Effector CD4-positive, alpha-beta T cell (primary cell): ENCODE data around the gene NKX2-3.

ENCODE experiments used
- DNase-seq: peaks from one replicate; pipeline ENCODE4 v3.0.0-alpha.2; 2020

NKX2-3 gene

DNA sequence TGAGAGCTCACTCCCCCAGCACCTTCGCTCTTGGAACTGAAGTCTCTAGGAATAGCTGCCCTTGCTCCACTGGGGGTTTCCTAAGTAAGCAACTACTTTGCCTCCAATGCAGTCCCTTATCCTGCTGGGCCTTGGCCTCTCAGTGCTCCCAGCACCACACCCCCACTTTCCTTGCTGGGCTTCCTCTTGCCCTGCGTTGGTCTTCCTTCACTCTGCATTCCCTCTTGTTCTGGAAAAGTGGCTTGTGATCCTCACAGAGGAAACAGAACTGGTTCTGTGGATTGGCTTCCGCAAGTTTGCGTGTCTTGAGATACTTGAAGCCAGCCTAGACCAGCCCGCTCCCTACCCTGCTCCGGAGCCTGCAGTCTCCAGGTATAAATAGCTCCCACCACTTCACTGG lies 6.4 kb downstream of the NKX2-3 start:
- DNase-seq = no peak

- no peak for DNase-seq
These were observed 7.1 kb downstream of the NKX2-3 start for GRCh38 chr10:99539820-99540219.

DNA sequence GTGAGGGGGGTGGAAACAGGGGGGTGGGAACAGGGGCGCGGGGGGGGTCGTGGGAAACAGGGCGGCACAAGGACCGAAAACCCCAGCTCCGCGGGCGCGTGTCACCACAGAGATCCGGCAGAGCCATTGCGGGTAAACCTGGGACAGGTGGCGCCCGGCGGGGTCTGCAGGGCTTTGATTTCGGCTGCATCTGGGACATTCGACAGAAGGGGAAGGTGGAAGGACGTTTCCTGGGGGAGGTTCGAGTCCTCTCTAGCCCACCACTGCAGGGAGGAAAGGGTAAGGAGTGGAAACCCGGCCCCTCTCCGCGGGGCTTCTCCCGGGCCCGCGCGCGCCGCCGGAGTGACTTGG lies 7.5 kb downstream of the NKX2-3 start:
- no peak for DNase-seq

DNA sequence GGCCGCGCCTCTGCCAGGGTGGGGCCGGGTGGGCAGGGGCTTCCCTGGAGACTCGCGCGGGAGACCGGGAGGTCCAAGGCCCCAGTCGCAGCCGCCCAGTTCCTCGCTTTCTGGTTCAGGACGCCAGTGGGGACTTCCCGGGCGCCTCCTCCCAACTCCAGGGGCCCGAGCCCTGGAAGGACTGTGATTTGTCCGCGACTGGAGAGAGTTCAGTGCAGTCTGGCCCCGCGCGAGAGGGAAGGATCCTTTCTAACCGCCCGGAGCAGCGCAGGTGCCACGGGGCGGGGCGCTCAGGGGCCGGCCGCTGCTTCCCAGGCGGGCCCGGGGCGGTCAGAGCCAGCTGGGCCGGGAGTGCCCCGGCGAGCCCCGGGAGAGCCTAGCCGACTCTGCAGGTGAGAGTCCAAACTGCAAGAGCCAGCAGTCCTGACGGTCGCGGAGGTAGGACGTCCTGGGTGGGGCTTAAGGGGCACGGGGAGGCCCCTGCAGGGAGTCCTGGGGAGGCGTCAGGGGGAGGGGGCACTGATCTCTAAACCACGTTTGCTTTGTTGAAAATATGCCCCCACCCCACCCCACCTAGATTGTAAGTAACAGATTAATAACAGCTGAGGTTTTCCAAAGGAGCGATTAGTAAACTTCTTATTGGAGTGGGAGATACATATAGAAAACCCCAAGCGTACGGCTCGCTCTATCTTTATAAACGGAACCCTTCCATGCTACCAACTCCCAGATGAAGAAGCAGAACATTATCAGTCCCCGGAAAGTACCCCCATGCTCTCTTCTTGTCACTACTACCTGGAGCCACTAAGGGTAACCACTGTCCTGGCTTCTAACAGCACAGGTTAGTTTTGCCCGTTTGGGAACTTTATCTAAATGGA lies 8.2 kb downstream of the NKX2-3 start:
- DNase-seq = no peak

DNA sequence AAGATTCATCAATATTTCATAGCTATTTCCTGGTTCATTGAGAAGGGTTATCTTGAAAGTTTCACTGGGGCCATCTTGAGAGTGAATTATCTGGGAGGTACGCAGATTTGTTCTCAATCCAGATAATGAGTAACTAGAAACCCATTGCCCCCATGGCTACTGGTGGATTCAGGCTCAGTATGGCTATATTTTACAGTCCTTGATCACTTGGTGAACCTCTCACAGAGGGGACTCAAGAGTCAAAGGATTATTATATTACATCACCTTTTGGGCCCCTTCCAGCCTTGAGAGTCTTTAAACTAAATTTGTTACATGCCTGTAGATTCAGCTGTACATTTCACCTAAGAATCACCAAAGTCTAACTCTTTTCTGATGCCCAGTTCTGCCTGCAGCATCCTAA lies 11.6 kb downstream of the NKX2-3 start:
- DNase-seq = no peak

- DNase-seq = no peak
These were observed 15.3 kb downstream of the NKX2-3 start for GRCh38 chr10:99548041-99548530.

DNA sequence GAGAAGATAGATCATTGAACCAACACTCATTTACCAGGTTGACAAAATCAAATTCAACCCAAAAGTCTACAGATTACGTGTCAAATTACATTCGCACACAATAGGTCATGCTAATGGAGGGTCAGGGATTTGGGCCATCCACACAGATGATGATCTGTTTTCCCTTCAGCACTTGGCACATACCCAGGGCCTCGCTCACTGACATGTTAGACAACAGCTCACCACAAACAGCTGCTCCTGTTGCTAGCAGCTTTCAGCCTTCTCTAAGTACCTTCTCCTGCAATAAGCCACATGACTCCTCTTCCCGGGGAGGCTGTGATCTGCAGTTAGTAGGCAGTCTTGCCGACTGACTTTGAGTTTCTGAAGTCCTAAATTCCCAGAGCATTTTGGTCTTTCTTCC lies 18.4 kb downstream of the NKX2-3 start:
- DNase-seq = no peak

- DNase-seq = no peak
These were observed 18.9 kb downstream of the NKX2-3 start for GRCh38 chr10:99551616-99552015.

- no peak for DNase-seq
These were observed 22.6 kb downstream of the NKX2-3 start for GRCh38 chr10:99555371-99555770.

- no peak for DNase-seq
These were observed 23.2 kb downstream of the NKX2-3 start for GRCh38 chr10:99555825-99556523.

DNA sequence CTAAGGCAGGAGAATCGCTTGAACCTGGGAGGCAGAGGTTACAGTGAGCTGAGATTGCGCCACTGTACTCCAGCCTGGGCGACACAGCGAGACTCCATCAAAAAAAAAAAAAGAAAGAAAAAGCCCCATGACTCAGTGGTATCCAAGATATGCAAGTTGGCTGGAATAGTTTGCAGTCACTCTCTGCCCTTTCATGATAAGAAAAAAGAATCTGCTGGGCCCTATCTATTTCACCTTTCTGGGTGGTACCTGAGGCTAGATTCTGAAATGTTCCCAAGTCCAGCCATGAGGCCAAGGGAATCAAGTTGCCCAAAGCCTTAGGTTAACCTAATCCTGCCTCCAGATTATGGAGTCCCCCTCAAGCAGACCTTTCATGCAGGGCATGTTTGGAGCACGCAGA lies 24.3 kb downstream of the NKX2-3 start:
- DNase-seq = no peak

DNA sequence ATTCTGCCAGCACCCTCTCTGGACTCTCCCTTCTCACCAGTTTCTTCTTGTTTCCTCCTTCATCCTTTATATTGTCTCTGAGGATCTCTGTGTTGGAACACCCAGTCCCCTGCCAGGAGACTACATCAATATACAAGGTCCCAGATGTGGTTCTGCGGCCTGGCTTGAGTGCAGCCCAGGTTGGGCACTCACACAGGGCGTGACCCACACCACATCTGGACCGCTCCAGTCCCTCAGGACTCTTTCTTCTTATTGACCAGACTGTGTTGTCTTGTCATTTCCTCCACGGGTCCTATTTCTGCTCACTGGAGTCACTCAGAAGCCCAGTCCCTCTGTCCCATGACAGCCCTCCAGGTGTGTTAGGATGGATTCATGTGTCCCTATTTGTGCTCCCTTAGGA lies 26.0 kb downstream of the NKX2-3 start:
- no peak for DNase-seq

DNA sequence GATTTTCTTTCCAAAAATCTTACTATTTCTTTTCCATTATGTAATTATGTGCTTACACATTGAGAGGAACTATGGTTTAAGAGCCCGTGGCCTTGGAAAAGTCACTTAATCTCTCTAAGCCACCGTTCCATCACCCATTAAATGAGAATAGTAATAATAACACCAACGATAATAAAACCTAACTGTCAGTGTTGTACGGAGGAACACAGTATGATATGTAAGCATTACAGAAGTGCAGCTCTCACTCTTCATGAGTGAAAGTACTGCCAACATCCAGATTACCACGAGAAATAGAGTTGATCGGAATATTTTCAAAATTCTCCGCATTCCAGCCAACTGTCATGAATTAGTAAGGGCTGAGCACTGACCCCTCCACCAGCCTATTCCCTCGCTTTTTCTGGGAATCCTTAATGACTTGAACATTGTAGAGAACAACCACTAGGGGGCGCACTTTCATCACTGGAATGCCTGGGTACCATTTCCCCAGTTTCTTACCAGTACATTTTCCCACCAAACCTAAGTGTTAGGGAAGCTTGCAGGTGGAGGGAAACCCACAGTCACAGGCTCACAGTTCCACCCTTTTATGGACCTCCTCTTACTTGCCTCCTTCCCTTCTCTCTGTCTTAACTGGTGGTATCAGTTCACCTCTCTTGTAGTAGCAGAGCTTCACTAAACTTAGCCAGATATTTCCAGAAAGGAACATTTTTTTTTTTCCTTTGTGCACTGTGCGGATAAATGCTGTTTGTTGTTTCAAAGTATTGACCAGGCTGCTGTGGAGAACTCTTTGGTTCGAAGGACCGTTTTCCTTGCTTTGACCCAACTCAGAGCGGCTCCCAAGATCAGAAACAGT lies 27.8 kb downstream of the NKX2-3 start:
- peak; percentile 23 for DNase-seq

DNA sequence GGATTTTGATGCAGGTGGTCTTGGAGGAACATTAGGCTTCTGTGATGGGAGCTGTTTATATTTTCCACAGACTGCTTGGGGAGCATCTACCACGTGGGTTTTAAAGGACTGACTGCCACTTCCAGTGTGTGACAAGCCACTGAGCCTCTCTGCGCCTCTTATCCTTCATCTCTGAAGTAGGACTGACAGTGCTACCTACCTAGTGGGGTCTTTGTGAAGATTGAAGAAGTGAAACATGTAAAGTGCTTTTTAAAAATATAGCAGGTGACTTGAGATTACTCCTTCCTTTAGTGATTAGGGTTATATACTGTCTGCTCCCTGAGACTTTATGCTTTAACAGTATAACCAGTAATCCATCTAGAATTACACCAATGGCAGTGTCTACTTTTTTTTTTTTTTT lies 29.9 kb downstream of the NKX2-3 start:
- no peak for DNase-seq

- no peak for DNase-seq
These were observed 31.6 kb downstream of the NKX2-3 start for GRCh38 chr10:99564361-99564760.

DNA sequence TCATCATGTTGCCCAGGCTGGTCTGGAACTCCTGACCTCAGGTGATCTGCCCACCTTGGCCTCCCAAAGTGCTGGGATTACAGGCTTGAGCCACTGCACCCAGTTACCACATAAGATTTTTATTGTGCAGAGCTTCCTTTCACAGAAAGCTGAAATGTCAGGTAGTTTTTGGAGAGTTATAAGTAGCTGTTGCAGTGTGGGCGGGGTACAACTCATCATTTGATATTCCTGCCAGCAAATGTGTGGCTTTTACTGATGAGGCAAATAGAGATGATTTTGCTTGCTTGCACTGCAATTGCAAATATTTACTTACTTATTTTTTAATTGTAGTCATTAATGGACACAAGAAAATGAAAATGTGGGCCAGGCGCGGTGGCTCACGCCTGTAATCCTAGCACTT lies 32.4 kb downstream of the NKX2-3 start:
- no peak for DNase-seq

DNA sequence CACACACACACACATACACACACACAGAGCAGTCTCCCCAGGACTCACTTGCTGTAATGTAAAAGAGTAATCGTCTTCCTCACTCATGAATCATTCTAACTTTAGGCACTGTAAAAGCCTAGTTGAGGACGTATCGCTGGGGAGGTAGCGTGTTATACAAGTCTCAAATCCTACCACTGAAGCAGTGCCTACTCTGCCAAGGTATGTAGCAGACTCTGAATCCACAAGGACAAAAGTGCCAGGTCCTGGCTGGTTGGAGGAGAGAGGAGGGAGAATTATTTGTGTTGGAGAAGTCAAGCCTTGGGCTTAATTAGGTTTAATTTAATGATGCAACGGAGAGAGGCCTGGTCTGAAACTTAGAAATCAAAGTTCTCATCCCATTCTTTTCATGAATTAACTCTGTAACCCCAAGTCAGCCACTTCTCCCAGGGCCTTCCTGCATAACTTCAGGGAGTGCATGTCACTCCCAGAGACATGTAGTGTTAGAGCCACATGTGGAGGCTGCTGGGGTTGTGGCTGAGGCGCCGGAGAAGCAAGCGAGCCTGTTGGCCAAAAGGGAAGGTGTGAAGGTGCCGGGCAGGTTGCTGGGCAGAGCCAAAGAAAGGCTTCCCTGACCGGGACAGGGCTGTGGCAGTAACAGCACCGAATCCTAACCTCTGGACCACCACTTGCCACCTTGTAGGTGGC lies 36.7 kb downstream of the NKX2-3 start:
- no peak for DNase-seq

DNA sequence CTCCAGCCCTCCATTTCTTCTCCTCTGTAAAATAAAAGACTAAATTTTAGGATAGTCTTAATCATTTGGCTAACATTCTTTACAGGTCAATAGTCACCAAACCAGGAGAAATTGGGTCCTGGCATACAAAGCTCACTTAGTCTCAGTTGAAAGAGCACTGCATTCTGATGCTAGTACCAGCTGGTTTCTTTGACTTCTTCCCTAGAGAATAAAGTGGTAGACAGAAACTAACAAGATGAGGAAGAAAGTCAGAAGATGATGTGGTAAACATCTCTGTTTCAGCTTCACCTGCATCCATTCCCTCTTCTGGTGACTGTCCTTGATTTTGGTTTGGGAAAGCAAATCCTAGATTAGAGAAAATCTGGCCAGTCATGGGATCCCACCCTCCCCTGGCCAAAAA lies 37.2 kb downstream of the NKX2-3 start:
- no peak for DNase-seq

DNA sequence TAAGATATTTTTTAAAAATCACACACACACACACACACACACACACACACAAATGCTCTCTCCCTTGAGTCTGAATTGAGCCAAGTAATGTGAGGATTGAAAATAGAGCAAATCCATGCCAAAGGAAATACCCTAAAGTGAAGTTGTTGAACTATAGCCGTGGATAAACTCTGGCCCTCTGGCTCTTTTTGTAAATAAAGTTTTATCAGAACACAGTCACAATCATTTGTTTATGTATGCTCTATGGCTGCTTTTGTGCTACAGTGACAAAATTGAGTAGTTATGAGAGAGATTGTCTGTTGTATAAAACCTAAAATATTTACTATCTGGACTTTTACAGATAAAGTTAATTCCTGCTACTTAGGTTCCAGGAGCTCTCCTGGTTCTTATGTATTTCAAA lies 39.1 kb downstream of the NKX2-3 start:
- no peak for DNase-seq

GRCh38 chr10:99573790-99574189 lies 41.0 kb downstream of the NKX2-3 start:
- DNase-seq = no peak

- no peak for DNase-seq
These were observed 47.2 kb downstream of the NKX2-3 start for GRCh38 chr10:99579971-99580370.

DNA sequence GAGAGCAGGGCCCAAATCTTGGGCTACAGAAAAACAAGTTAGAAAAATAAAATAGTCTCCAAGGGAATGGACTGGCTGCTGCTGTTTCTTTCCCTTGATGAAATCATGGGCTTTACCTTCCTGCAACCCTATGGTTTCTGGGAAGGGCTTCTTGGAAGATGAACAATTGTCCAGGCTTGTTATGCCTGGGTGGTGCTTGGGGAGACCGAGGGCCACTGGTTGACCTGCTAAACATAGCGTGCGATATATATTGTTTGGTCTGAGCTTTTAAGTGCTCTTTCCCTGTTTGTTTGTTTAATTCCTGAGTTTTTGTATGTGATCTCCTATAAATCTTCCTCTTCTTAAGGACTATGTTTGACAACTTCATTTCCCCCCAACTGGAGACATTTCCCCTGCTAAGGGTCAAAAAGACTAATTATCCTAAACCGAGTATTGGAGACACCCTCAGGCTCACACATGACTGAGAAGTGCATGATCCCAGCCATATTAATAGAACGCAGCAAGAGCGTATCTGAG lies 49.6 kb downstream of the NKX2-3 start:
- DNase-seq = no peak

DNA sequence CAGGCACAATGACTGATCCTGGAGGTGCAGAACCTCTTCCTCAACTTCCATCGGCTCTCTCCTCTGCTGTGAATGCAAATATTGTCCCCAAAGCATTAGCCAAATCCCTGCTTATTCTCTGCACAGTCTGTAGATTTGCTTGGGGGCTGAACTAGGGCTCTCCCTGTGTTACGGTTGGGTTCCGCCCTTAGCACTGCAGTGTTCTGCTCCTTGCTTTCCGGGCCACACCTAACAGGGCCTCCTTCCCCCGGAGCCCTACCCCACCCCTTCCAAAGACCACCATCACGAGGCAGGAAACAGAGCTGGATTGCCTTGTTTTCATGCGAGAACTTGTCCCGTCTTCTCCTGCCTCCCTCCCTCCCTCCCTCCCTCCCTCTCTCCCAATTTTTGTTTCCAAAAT lies 50.9 kb downstream of the NKX2-3 start:
- no peak for DNase-seq
